Muscle of leg (tissue), 11 donors: ENCODE results near the gene RTN4RL1. TPM values are rescaled to one million over a fixed set of nuclear protein-coding genes. Genes with fewer than 3 reads are reported as not detected.

Experiments used
- DNase-seq: peaks from one replicate; pipeline ENCODE4 v3.0.0; 2013
- H3K27ac ChIP-seq: one replicate; pipeline ENCODE4 v1.5.1; 2013; ENCODE audit warnings: mild to moderate bottlenecking, low read length, control low read depth
- H3K27me3 ChIP-seq: one replicate; pipeline ENCODE4 v1.6.1; 2013; ENCODE audit warnings: low read length; ENCODE audit not compliant: control insufficient read depth, insufficient read depth
- H3K36me3 ChIP-seq: one replicate; pipeline ENCODE4 v1.6.1; 2013; ENCODE audit warnings: low read length; ENCODE audit not compliant: control insufficient read depth, insufficient read depth
- H3K4me1 ChIP-seq: one replicate; pipeline ENCODE4 v1.6.1; 2013; ENCODE audit warnings: low read length; ENCODE audit not compliant: control insufficient read depth, insufficient read depth
- H3K4me3 ChIP-seq: one replicate; pipeline ENCODE4 v1.5.1; 2013; ENCODE audit warnings: low read length, control low read depth
- H3K9me3 ChIP-seq: replicated peaks from 2 replicates; pipeline ENCODE4 v1.6.1; 2013; ENCODE audit warnings: low read depth, low read length; ENCODE audit not compliant: control insufficient read depth
- WGBS: methylation state at CpG from one replicate; pipeline ENCODE4 v1.1.5; 2013; ENCODE audit warnings: missing lambda C conversion rate; ENCODE audit not compliant: insufficient coverage; 5-methylcytosine and 5-hydroxymethylcytosine counted together
- polyA plus RNA-seq, 8 donors: library from polyadenylated mRNA; unstranded; fragments of 120-200 nt; gene quantifications; one replicate each; pipeline versions ENCODE4 v1.2.1 to v1.2.3, GENCODE V29; 2013; ENCODE audit warnings: inconsistent platforms in 1 of 8, low replicate concordance in 1 of 8; ENCODE audit not compliant: insufficient read length in 8 of 8, insufficient read depth in 1 of 8
- total RNA-seq: library from RNA; stranded (reverse); fragments of 120-200 nt; gene quantifications from one replicate; pipeline ENCODE4 v1.2.4, GENCODE V29; 2013

Gene RTN4RL1
- total and polyA plus RNA-seq, 9 donors: 1.0 to 2.3 (median 1.7) TPM

GRCh38 chr17:2034806-2035540 is 9.8 kb upstream of the RTN4RL1 start:
- Histone ChIP-seq H3K4me3 (no peak overlapping the region), H3K4me1 (peaks cover 9% of the 10 kb centered on the region), H3K9me3 (no peaks in the 10 kb centered on the region), H3K27me3 (peaks cover 2% of the 10 kb centered on the region), H3K27ac (no peak overlapping the region), H3K36me3 (peaks cover 46% of the 10 kb centered on the region)
- DNase-seq: no peak
- no CpG with 5 or more reads among the region's 9 CpGs for WGBS

- WGBS: no CpG with 5 or more reads among the region's 7 CpGs
- H3K27ac ChIP-seq: no peak overlapping the region
- no peaks in the 10 kb centered on the region for H3K9me3 ChIP-seq
- no peak overlapping the region for H3K4me3 ChIP-seq
- peaks cover 44% of the 10 kb centered on the region for H3K36me3 ChIP-seq
- peaks cover 14% of the 10 kb centered on the region for H3K4me1 ChIP-seq
- no peak for DNase-seq
- H3K27me3 ChIP-seq: peaks cover 7% of the 10 kb centered on the region
These were observed 9.0 kb upstream of the RTN4RL1 start for GRCh38 chr17:2034157-2034556.

GRCh38 chr17:2033153-2033552 is 8.0 kb upstream of the RTN4RL1 start:
- WGBS: 86% methylated on average over 1 of the region's 7 CpGs
- peaks cover 17% of the 10 kb centered on the region for H3K27me3 ChIP-seq
- H3K36me3 ChIP-seq: peaks cover 37% of the 10 kb centered on the region
- H3K4me3 ChIP-seq: no peak overlapping the region
- H3K9me3 ChIP-seq: no peaks in the 10 kb centered on the region
- H3K4me1 ChIP-seq: peaks cover 17% of the 10 kb centered on the region
- H3K27ac ChIP-seq: no peak overlapping the region
- DNase-seq: no peak

- peaks cover 20% of the 10 kb centered on the region for H3K4me1 ChIP-seq
- 19% methylated on average over 8 of the region's 10 CpGs for WGBS
- H3K4me3 ChIP-seq: peak overlapping the region; percentile 99
- no peaks in the 10 kb centered on the region for H3K9me3 ChIP-seq
- peaks cover 41% of the 10 kb centered on the region for H3K27me3 ChIP-seq
- H3K27ac ChIP-seq: no peak overlapping the region
- H3K36me3 ChIP-seq: peaks cover 13% of the 10 kb centered on the region
- DNase-seq: no peak
These were observed 5.6 kb upstream of the RTN4RL1 start for GRCh38 chr17:2030779-2031163.

- peak; percentile 92 for DNase-seq
- no peaks in the 10 kb centered on the region for H3K9me3 ChIP-seq
- WGBS: under 1% methylated on average over 55 of the region's 59 CpGs
- H3K27me3 ChIP-seq: peaks cover 47% of the 10 kb centered on the region
- peaks cover 11% of the 10 kb centered on the region for H3K36me3 ChIP-seq
- H3K27ac ChIP-seq: peak within 1 kb of the TSS; percentile 36
- peak within 1 kb of the TSS; percentile 99 for H3K4me3 ChIP-seq
- H3K4me1 ChIP-seq: peaks cover 23% of the 10 kb centered on the region
These were observed 5.0 kb upstream of the RTN4RL1 start, which contains the start of gene DPH1 for GRCh38 chr17:2029911-2030778. TSS of gene DPH1 (plus strand) at chr17:2030153. CDS start at chr17:2030170, 17 bp downstream.

- peaks cover 60% of the 10 kb centered on the region for H3K27me3 ChIP-seq
- H3K9me3 ChIP-seq: no peaks in the 10 kb centered on the region
- DNase-seq: no peak
- WGBS: 19% methylated on average over 6 of the region's 6 CpGs
- no peak overlapping the region for H3K4me3 ChIP-seq
- peaks cover 8% of the 10 kb centered on the region for H3K36me3 ChIP-seq
- H3K27ac ChIP-seq: no peak overlapping the region
- peaks cover 31% of the 10 kb centered on the region for H3K4me1 ChIP-seq
These were observed 3.6 kb upstream of the RTN4RL1 start for GRCh38 chr17:2028737-2029136.

GRCh38 chr17:2028234-2028614 is 3.1 kb upstream of the RTN4RL1 start:
- H3K4me1 ChIP-seq: peaks cover 33% of the 10 kb centered on the region
- H3K27ac ChIP-seq: no peak overlapping the region
- WGBS: 55% methylated on average over 2 of the region's 5 CpGs
- H3K4me3 ChIP-seq: no peak overlapping the region
- no peaks in the 10 kb centered on the region for H3K9me3 ChIP-seq
- peaks cover 4% of the 10 kb centered on the region for H3K36me3 ChIP-seq
- DNase-seq: no peak
- H3K27me3 ChIP-seq: peaks cover 65% of the 10 kb centered on the region

GRCh38 chr17:2027528-2028233 is 2.5 kb upstream of the RTN4RL1 start:
- Histone ChIP-seq H3K27me3 (peaks cover 70% of the 10 kb centered on the region), H3K4me3 (no peak overlapping the region), H3K9me3 (no peaks in the 10 kb centered on the region), H3K36me3 (peaks cover 4% of the 10 kb centered on the region), H3K4me1 (peaks cover 34% of the 10 kb centered on the region), H3K27ac (no peak overlapping the region)
- 68% methylated on average over 4 of the region's 11 CpGs for WGBS
- no peak for DNase-seq

GRCh38 chr17:2025622-2026309 is 632 bp upstream of the RTN4RL1 start:
- under 1% methylated on average over 41 of the region's 55 CpGs for WGBS
- Histone ChIP-seq H3K36me3 (no peaks in the 10 kb centered on the region), H3K27me3 (peaks cover 85% of the 10 kb centered on the region), H3K4me3 (peak overlapping the region; percentile 32), H3K9me3 (no peaks in the 10 kb centered on the region), H3K4me1 (peaks cover 28% of the 10 kb centered on the region), H3K27ac (no peak overlapping the region)
- peak; percentile 65 for DNase-seq
